HepG2 (cell line): ENCODE data around the gene INHBA. TPM values are rescaled to one million over a fixed set of nuclear protein-coding genes. Genes with fewer than 3 reads are reported as not detected.

Experiments used
- ATF3 ChIP-seq: sonication (generic); formaldehyde crosslinking; IDR thresholded peaks from 2 replicates; pipeline ENCODE4 v1.4.0; 2020; ENCODE audit warnings: missing genetic modification reagents
- FOXJ3 ChIP-seq: sonication (generic); formaldehyde crosslinking; IDR thresholded peaks from 2 replicates; pipeline ENCODE4 v1.4.0; 2020; ENCODE audit warnings: missing genetic modification reagents, mild to moderate bottlenecking, borderline replicate concordance
- HNRNPH1 ChIP-seq: fragments of 200-400 bp; formaldehyde crosslinking; optimal IDR thresholded peaks from 2 replicates; pipeline ENCODE3; 2017; ENCODE audit warnings: mild to moderate bottlenecking, low read depth, low read length
- KLF13 ChIP-seq: sonication (generic); formaldehyde crosslinking; IDR thresholded peaks from 2 replicates; pipeline ENCODE4 v1.4.0; 2020; ENCODE audit warnings: mild to moderate bottlenecking, missing genetic modification reagents
- MLX ChIP-seq: IDR thresholded peaks from 2 replicates; pipeline ENCODE4 v1.6.1; 2016
- SIN3A ChIP-seq: IDR thresholded peaks from 2 replicates; pipeline ENCODE4 v1.6.1; 2011; ENCODE audit warnings: low read depth, mild to moderate bottlenecking, control low read depth, low read length, borderline replicate concordance
- THRA ChIP-seq: sonication (generic); formaldehyde crosslinking; IDR thresholded peaks from 2 replicates; pipeline ENCODE4 v1.4.0; 2020; ENCODE audit warnings: missing genetic modification reagents, borderline replicate concordance
- ZFP91 ChIP-seq: sonication (generic); formaldehyde crosslinking; IDR thresholded peaks from 2 replicates; pipeline ENCODE4 v1.9.0; 2022; ENCODE audit warnings: missing genetic modification reagents, mild to moderate bottlenecking, borderline replicate concordance
- ZKSCAN1 ChIP-seq: fragments of 150-350 bp; IDR thresholded peaks from 2 replicates; pipeline ENCODE4 v1.6.1; 2014; ENCODE audit warnings: low read length
- ZNF280D ChIP-seq: sonication (generic); formaldehyde crosslinking; IDR thresholded peaks from 2 replicates; pipeline ENCODE4 v1.5.1; 2020; ENCODE audit warnings: mild to moderate bottlenecking, missing genetic modification reagents
- ZNF317 ChIP-seq: sonication (generic); formaldehyde crosslinking; IDR thresholded peaks from 2 replicates; pipeline ENCODE4 v1.5.0; 2020; ENCODE audit warnings: mild to moderate bottlenecking, missing genetic modification reagents
- polyA plus RNA-seq, 8 experiments: library from polyadenylated mRNA; depleted of rRNA in 3 of 8; stranded (reverse) in 7 of 8; unstranded in 1 of 8; fragments of >200 nt; fragmentation: Illumina TruSeq in 4 of 8; extraction: Trizol in 4 of 8; gene quantifications; 2 replicates each; pipeline versions ENCODE4 v1.2.1 to v1.2.3, GENCODE V29; 2011 to 2016; ENCODE audit warnings: low read depth in 4 of 8, missing spikeins in 1 of 8, mixed read lengths in 1 of 8; ENCODE audit not compliant: insufficient read depth in 1 of 8
- total RNA-seq, 5 experiments: library from RNA; depleted of rRNA; stranded (reverse); fragments of >200 nt; fragmentation: Illumina TruSeq; extraction: Trizol; gene quantifications; 2 replicates each; pipeline ENCODE4 v1.2.3, GENCODE V29; 2016; ENCODE audit warnings: low read depth in 1 of 5

The INHBA gene
- total and polyA plus RNA-seq, 2 of the 13 experiments (the other 11 are each of a cell fraction or from before 2014, with no cell fraction given), result not detected

GRCh38 chr7:41692251-41692650 is 10.6 kb downstream of the INHBA start (continued):
- no peak for TF ChIP-seq THRA (CRISPR knock-in tag)
- TF ChIP-seq SIN3A, result no peak
- TF ChIP-seq ZNF317 (CRISPR knock-in tag), result no peak
- no peak for TF ChIP-seq ATF3 (CRISPR knock-in tag)
- no peak for TF ChIP-seq MLX (CRISPR knock-in tag)
- TF ChIP-seq ZKSCAN1, result no peak
- no peak for TF ChIP-seq FOXJ3 (CRISPR knock-in tag)
- TF ChIP-seq KLF13 (CRISPR knock-in tag), result no peak
- TF ChIP-seq ZNF280D, result no peak
- no peak for TF ChIP-seq HNRNPH1
- no peak for TF ChIP-seq ZFP91 (CRISPR knock-in tag)
